ENCODE data around the gene OR56B1. TPM values are rescaled to one million over a fixed set of nuclear protein-coding genes. Genes with fewer than 3 reads are reported as not detected.
"Not testable (repeated sequence)": the region's sequence is repeated elsewhere in the genome, so short reads cannot be mapped to it uniquely, and the experiment has no call there.

Gene OR56B1
- polyA plus RNA-seq, 3 donors: 0.04 TPM; not detected in 2

GRCh38 chr11:5690736-5691135 lies 45.5 kb upstream of the OR56B1 start:
- H4K20me1 ChIP-seq (ENCODE audit: insufficient read depth, low read length): peaks cover 28% of the 10 kb centered on the region
- H3K27me3 ChIP-seq (ENCODE audit: control insufficient read depth in 2 of 2, insufficient read depth in 2 of 2, low read length in 2 of 2): no peaks in the 10 kb centered on the region
- H3K4me3 Mint-ChIP-seq: peak overlapping the region; percentile 90 to 97
- peaks cover 35 to 37% of the 10 kb centered on the region in 2 donors for H3K4me1 ChIP-seq (ENCODE audit: control insufficient read depth in 1 of 2, insufficient read depth in 2 of 2, low read length in 2 of 2)
- H3K9ac ChIP-seq (ENCODE audit: insufficient read depth, low read length, poor library complexity, severe bottlenecking): peak overlapping the region; percentile 73
- peak overlapping the region; percentile 82 to 100 (median 83) for H3K4me3 ChIP-seq (replicated peaks in 1 of 3; ENCODE audit: low read depth in 2 of 3, low read length in 3 of 3)
- peaks cover 12 to 27% of the 10 kb centered on the region in 2 donors for H3K36me3 ChIP-seq (replicated peaks in 1 of 2; ENCODE audit: control insufficient read depth in 1 of 2, insufficient read depth in 2 of 2, low read length in 2 of 2)
- H2AFZ ChIP-seq (ENCODE audit: insufficient read depth, low read depth, low read length, poor library complexity, severe bottlenecking): peak overlapping the region; percentile 58
- peak in 2 of 3 donors; percentile 14 to 15 for DNase-seq
- H3K36me3 Mint-ChIP-seq: peaks cover 13 to 21% of the 10 kb centered on the region in 2 donors
- peaks cover 78% of the 10 kb centered on the region for H3K79me2 ChIP-seq (ENCODE audit: insufficient read depth, low read length)
- intact Hi-C loops (cut with micrococcal nuclease): loop anchor here in 1 of 2 donors (5.0 kb wide), 1 partner anchor 58 kb away; no protein-coding TSS in a partner anchor
- peaks cover 0 to 3% (median 0%) of the 10 kb centered on the region in 7 donors for H3K9me3 Mint-ChIP-seq
- H3K4me1 Mint-ChIP-seq: peaks cover 47% of the 10 kb centered on the region
- H3K4me2 ChIP-seq (replicated peaks; ENCODE audit: extremely low read depth, low read length, poor library complexity, severe bottlenecking): peak overlapping the region; percentile 94
- H3K9me3 ChIP-seq (replicated peaks in 1 of 2; ENCODE audit: control insufficient read depth in 1 of 2, insufficient read depth in 1 of 2, low read length in 2 of 2): no peaks in the 10 kb centered on the region
- peak overlapping the region; percentile 81 to 92 for H3K27ac ChIP-seq (ENCODE audit: low read depth in 1 of 2, low read length in 2 of 2)
- WGBS (ENCODE audit: insufficient coverage): 4% methylated on average over 4 of the region's 5 CpGs
- H3K27ac Mint-ChIP-seq: peak overlapping the region; percentile 96 to 100 (median 99)
- TF ChIP-seq CTCF (IDR thresholded peaks at IDR 0.05): no peak
- no peaks in the 10 kb centered on the region for H3K27me3 Mint-ChIP-seq (ENCODE audit: low read depth in 3 of 3)

- peak overlapping the region; percentile 90 to 97 for H3K4me3 Mint-ChIP-seq
- peak overlapping the region; percentile 82 to 100 (median 83) for H3K4me3 ChIP-seq (replicated peaks in 1 of 3; ENCODE audit: low read depth in 2 of 3, low read length in 3 of 3)
- H3K9me3 ChIP-seq (replicated peaks in 1 of 2; ENCODE audit: control insufficient read depth in 1 of 2, insufficient read depth in 1 of 2, low read length in 2 of 2); H3K27me3 Mint-ChIP-seq (ENCODE audit: low read depth in 3 of 3); H3K9me3 Mint-ChIP-seq; H3K27me3 ChIP-seq (ENCODE audit: control insufficient read depth in 2 of 2, insufficient read depth in 2 of 2, low read length in 2 of 2); DNase-seq: not testable (repeated sequence)
- H3K27ac Mint-ChIP-seq: peak overlapping the region; percentile 96 to 100 (median 99)
- peak overlapping the region; percentile 73 for H3K9ac ChIP-seq (ENCODE audit: insufficient read depth, low read length, poor library complexity, severe bottlenecking)
- H4K20me1 ChIP-seq (ENCODE audit: insufficient read depth, low read length): peaks cover 35% of the 10 kb centered on the region
- WGBS (ENCODE audit: insufficient coverage): 0% methylated on average over 1 of the region's 12 CpGs
- peaks cover 35 to 37% of the 10 kb centered on the region in 2 donors for H3K4me1 ChIP-seq (ENCODE audit: control insufficient read depth in 1 of 2, insufficient read depth in 2 of 2, low read length in 2 of 2)
- peak overlapping the region; percentile 81 to 92 for H3K27ac ChIP-seq (ENCODE audit: low read depth in 1 of 2, low read length in 2 of 2)
- peak overlapping the region; percentile 94 for H3K4me2 ChIP-seq (replicated peaks; ENCODE audit: extremely low read depth, low read length, poor library complexity, severe bottlenecking)
- peaks cover 79% of the 10 kb centered on the region for H3K79me2 ChIP-seq (ENCODE audit: insufficient read depth, low read length)
- intact Hi-C loops (cut with micrococcal nuclease): loop anchor here in 1 of 2 donors (5.0 kb wide), 1 partner anchor 59 kb away; no protein-coding TSS in a partner anchor
- peak overlapping the region; percentile 58 for H2AFZ ChIP-seq (ENCODE audit: insufficient read depth, low read depth, low read length, poor library complexity, severe bottlenecking)
- peaks cover 47% of the 10 kb centered on the region for H3K4me1 Mint-ChIP-seq
- peaks cover 20 to 28% of the 10 kb centered on the region in 2 donors for H3K36me3 Mint-ChIP-seq
- peaks cover 18 to 34% of the 10 kb centered on the region in 2 donors for H3K36me3 ChIP-seq (replicated peaks in 1 of 2; ENCODE audit: control insufficient read depth in 1 of 2, insufficient read depth in 2 of 2, low read length in 2 of 2)
Observed at GRCh38 chr11:5691238-5691963, 44.8 kb upstream of the OR56B1 start.

Data from CD14-positive monocyte (primary cell).